SK-N-MC (cell line): ENCODE measurements around the gene NUP133.

Experiments used
- EZH2 ChIP-seq: fragments of 200-600 bp; sonication (generic); IDR thresholded peaks from one replicate; pipeline ENCODE4 v1.6.1; 2017; ENCODE audit warnings: antibody characterized with exemption
- FOXP2 ChIP-seq: optimal IDR thresholded peaks from 2 replicates; pipeline ENCODE3; 2011; ENCODE audit warnings: mild to moderate bottlenecking, moderate library complexity; ENCODE audit not compliant: insufficient read depth; ENCODE audit errors: extremely low read length, control extremely low read depth
- POLR2AphosphoS5 ChIP-seq: IDR thresholded peaks from 2 replicates; pipeline ENCODE4 v1.6.1; 2012; ENCODE audit warnings: mild to moderate bottlenecking, low read depth, low read length, borderline replicate concordance

- TF ChIP-seq EZH2 (no peak), POLR2AphosphoS5 (no peak), FOXP2 (no peak)
These were observed 71.9 kb downstream of the NUP133 start for GRCh38 chr1:229436201-229436600.
